HG03571 (cell line): ENCODE results near the gene SPO11.

Experiments
- ATAC-seq: cut with Tn5 transposase; IDR thresholded peaks from one replicate; pipeline ENCODE4 v1.9.1; 2021; ENCODE audit not compliant: unreplicated experiment

SPO11 gene, protein sequence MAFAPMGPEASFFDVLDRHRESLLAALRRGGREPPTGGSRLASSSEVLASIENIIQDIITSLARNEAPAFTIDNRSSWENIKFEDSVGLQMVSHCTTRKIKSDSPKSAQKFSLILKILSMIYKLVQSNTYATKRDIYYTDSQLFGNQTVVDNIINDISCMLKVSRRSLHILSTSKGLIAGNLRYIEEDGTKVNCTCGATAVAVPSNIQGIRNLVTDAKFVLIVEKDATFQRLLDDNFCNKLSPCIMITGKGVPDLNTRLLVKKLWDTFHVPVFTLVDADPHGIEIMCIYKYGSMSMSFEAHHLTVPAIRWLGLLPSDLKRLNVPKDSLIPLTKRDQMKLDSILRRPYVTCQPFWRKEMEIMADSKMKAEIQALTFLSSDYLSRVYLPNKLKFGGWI

GRCh38 chr20:57329608-57330221, at the start of gene SPO11:
SPO11 (plus strand) TSS chr20:57329803; CDS start chr20:57329868, 65 bp downstream.
- no peak for ATAC-seq

DNA sequence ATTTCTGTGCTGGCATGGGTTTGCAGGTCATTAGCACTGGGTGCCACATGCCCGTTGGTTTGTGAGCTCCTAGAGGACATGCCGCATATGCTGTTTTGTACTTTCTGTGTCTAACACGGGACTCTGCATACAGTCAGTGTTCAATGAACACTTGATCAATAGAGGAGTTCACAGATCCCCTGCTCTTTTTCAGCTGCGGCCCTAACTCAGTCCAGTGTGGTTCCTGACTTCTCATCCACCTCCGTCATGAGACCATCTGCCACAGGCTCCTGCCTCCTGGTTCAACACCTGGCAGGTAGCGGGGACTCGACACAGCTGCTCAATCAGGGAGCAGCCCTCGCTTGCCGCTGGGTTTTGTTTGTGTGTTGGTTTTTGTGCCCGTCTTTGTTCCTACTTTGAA, 49.4 kb upstream of the SPO11 start:
- no peak for ATAC-seq

- no peak for ATAC-seq
These were observed 47.7 kb upstream of the SPO11 start for GRCh38 chr20:57281900-57282299.

- ATAC-seq: no peak
These were observed 46.8 kb upstream of the SPO11 start for GRCh38 chr20:57282670-57283361.

- no peak for ATAC-seq
These were observed 45.7 kb upstream of the SPO11 start for GRCh38 chr20:57283860-57284259.

GRCh38 chr20:57287007-57287880, 42.4 kb upstream of the SPO11 start:
- ATAC-seq: no peak

GRCh38 chr20:57287901-57288300, 41.7 kb upstream of the SPO11 start:
- ATAC-seq: no peak

GRCh38 chr20:57288651-57289277, 40.8 kb upstream of the SPO11 start:
- ATAC-seq: no peak

GRCh38 chr20:57289391-57290177, 40.0 kb upstream of the SPO11 start:
- ATAC-seq: no peak

- no peak for ATAC-seq
These were observed 39.5 kb upstream of the SPO11 start for GRCh38 chr20:57290178-57290484.

DNA sequence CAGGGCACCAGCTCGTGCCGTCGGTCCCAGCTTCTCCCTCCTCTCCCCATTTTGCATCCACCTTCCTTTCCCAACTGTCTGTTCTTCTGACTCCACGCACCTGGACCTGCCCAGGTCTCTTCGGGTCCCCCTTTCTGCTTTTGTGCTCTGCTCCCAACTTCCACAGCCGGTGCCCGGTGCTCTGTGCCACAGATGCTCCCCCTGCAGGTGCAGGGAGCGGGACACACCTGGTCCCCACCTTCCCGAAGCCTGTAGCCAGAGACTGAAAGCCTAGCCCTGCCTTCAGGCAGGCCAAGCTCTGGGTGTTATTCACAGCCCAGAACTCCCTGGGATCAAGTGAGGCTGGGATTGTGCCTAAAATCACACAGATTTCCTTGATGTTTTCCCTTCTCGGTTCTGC, 38.6 kb upstream of the SPO11 start:
- no peak for ATAC-seq

- ATAC-seq: no peak
These were observed 37.9 kb upstream of the SPO11 start for GRCh38 chr20:57291694-57292093.

- ATAC-seq: no peak
These were observed 37.0 kb upstream of the SPO11 start for GRCh38 chr20:57292611-57293010.

- ATAC-seq: no peak
These were observed 35.6 kb upstream of the SPO11 start for GRCh38 chr20:57293995-57294394.

DNA sequence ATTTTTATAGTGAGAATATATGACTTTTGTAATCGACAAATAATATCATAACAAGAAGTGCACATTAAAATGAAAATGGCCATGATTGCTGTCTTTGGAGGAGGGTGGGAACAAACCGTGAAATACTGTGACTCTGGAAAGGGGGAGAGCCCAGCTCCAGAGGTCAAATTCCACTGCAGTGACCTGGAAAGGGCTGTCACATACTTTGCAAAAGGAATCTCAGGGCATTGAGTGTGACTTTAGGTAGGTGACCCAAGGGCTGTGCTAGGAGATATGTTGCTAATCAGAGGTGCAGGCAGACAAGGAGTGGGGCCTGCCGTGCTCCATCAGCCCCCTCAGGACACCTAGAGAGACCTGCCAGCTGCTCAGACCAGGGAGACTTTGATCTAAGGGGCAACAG, 35.1 kb upstream of the SPO11 start:
- ATAC-seq: no peak

GRCh38 chr20:57298457-57298856, 31.1 kb upstream of the SPO11 start:
- ATAC-seq: no peak

- ATAC-seq: no peak
These were observed 28.6 kb upstream of the SPO11 start for GRCh38 chr20:57301026-57301425.

- ATAC-seq: no peak
These were observed 22.9 kb upstream of the SPO11 start for GRCh38 chr20:57306747-57307146.

- no peak for ATAC-seq
These were observed 20.9 kb upstream of the SPO11 start for GRCh38 chr20:57308451-57309271.
